ENCODE measurements around the gene ITPRID2. TPM values are rescaled to one million over a fixed set of nuclear protein-coding genes. Genes with fewer than 3 reads are reported as not detected.

ITPRID2 gene
- total RNA-seq, 1 donor from 2014 or later = 109 TPM

DNA sequence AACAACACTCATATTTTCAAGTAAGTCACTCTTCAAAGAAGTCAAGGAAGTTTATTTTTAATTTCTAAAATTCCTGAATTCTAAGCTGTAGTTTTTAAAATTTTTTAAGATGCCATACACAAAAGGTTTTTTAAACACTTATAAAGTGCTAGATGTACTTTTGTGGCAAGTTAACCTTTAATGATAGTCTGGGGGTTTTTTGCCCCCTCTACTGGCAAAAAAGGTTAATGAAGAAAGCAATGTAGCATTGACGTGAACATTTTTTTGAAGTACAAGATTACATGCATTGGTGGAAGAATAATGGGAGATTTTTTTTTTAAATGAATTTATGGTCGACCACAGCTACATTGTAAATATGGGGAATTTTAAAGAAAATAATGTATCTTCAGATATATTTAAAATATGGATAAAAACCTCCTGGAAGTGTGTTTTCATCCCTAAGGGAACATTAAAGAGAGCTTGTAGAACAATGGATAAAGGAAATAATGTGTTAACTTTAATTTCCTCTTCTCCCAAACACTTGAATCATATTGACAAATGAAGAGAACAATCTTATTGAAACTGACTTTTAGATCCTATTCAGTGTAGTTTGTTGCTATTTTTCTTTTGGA lies 12.6 kb downstream of the ITPRID2 start:
- Mint-ChIP-seq H3K4me3 (peak overlapping the region; percentile 59), H3K27me3 (no peaks in the 10 kb centered on the region), H3K27ac (no peak overlapping the region), H3K9me3 (no peaks in the 10 kb centered on the region), H3K4me1 (ENCODE audit: unreplicated experiment) (peaks cover 34% of the 10 kb centered on the region), H3K36me3 (peaks cover 54% of the 10 kb centered on the region)
- TF ChIP-seq, protein P1, sequence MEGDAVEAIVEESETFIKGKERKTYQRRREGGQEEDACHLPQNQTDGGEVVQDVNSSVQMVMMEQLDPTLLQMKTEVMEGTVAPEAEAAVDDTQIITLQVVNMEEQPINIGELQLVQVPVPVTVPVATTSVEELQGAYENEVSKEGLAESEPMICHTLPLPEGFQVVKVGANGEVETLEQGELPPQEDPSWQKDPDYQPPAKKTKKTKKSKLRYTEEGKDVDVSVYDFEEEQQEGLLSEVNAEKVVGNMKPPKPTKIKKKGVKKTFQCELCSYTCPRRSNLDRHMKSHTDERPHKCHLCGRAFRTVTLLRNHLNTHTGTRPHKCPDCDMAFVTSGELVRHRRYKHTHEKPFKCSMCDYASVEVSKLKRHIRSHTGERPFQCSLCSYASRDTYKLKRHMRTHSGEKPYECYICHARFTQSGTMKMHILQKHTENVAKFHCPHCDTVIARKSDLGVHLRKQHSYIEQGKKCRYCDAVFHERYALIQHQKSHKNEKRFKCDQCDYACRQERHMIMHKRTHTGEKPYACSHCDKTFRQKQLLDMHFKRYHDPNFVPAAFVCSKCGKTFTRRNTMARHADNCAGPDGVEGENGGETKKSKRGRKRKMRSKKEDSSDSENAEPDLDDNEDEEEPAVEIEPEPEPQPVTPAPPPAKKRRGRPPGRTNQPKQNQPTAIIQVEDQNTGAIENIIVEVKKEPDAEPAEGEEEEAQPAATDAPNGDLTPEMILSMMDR (conservative IDR thresholded peaks at IDR 0.05) = peak; percentile 89
- no peak for DNase-seq (ENCODE audit: extremely low spot score, unreplicated experiment)

- Mint-ChIP-seq H3K4me3 (no peak overlapping the region), H3K36me3 (peaks cover 42% of the 10 kb centered on the region), H3K27me3 (no peaks in the 10 kb centered on the region), H3K27ac (no peak overlapping the region), H3K4me1 (ENCODE audit: unreplicated experiment) (peaks cover 25% of the 10 kb centered on the region), H3K9me3 (no peaks in the 10 kb centered on the region)
- DNase-seq (ENCODE audit: extremely low spot score, unreplicated experiment) = no peak
- TF ChIP-seq, protein P1 (conservative IDR thresholded peaks at IDR 0.05) = no peak
These were observed 15.5 kb downstream of the ITPRID2 start for GRCh38 chr2:181907057-181907456.

DNA sequence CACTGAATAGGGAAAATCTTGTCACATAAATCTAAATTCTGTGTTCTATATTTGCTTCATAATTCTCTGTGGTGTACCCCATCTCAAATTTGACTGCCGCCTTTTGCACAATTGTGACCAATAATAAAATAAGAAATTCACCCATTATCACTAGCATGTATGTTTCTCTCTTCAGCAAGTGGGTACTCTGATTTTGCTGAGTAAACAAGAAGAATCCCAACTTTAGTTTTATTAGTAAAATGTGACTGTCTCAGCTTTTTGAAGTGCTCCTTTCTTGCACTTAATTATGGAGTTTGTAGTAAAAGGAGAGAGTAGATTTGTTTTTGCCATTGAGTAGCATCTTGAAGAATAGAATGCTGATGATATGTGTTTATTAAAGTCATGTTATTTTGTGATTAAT lies 16.1 kb downstream of the ITPRID2 start:
- Mint-ChIP-seq H3K4me1 (ENCODE audit: unreplicated experiment) (peaks cover 20% of the 10 kb centered on the region), H3K4me3 (no peak overlapping the region), H3K36me3 (peaks cover 42% of the 10 kb centered on the region), H3K27ac (no peak overlapping the region), H3K9me3 (no peaks in the 10 kb centered on the region), H3K27me3 (no peaks in the 10 kb centered on the region)
- TF ChIP-seq, protein P1 (conservative IDR thresholded peaks at IDR 0.05) = no peak
- DNase-seq (ENCODE audit: extremely low spot score, unreplicated experiment) = no peak

GRCh38 chr2:181910028-181910831 lies 18.7 kb downstream of the ITPRID2 start:
- DNase-seq (ENCODE audit: extremely low spot score, unreplicated experiment) = no peak
- Mint-ChIP-seq H3K27me3 (no peaks in the 10 kb centered on the region), H3K36me3 (peaks cover 42% of the 10 kb centered on the region), H3K4me3 (no peak overlapping the region), H3K4me1 (ENCODE audit: unreplicated experiment) (peaks cover 4% of the 10 kb centered on the region), H3K27ac (no peak overlapping the region), H3K9me3 (no peaks in the 10 kb centered on the region)
- TF ChIP-seq, protein P1 (conservative IDR thresholded peaks at IDR 0.05) = no peak

DNA sequence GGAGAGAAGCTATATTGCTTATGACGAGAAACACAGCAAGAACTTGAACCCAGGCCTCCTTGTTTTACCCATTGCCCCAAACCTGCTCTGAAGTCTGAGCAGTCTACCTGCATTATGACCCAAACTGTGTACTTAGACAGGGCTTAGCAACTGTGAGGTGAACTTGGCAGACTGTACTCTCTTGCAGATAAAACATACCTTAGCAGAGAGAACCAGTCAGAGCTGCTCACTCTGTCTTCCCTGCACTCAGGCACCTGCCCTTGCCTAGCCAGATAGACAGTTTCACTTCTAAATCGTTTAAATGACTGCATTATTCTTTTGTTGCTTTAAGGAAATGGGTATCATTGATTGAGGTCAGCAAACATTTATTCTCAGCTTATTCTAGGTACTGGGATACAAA lies 20.3 kb downstream of the ITPRID2 start:
- Mint-ChIP-seq H3K27me3 (no peaks in the 10 kb centered on the region), H3K27ac (no peak overlapping the region), H3K9me3 (no peaks in the 10 kb centered on the region), H3K4me1 (ENCODE audit: unreplicated experiment) (no peaks in the 10 kb centered on the region), H3K4me3 (no peak overlapping the region), H3K36me3 (peaks cover 43% of the 10 kb centered on the region)
- no peak for DNase-seq (ENCODE audit: extremely low spot score, unreplicated experiment)
- TF ChIP-seq, protein P1 (conservative IDR thresholded peaks at IDR 0.05) = no peak

Measured in type B pancreatic cell (in vitro differentiated cells).